NCI-H1694 (cell line): ENCODE data around the gene PCYT2.
"Not testable (repeated sequence)": the region's sequence is repeated elsewhere in the genome, so short reads cannot be mapped to it uniquely, and the experiment has no call there.

ENCODE experiments used
- DNase-seq: peaks from one replicate; lab custom pipeline; 2025; lab: John Stamatoyannopoulos, UW

The PCYT2 gene

DNA sequence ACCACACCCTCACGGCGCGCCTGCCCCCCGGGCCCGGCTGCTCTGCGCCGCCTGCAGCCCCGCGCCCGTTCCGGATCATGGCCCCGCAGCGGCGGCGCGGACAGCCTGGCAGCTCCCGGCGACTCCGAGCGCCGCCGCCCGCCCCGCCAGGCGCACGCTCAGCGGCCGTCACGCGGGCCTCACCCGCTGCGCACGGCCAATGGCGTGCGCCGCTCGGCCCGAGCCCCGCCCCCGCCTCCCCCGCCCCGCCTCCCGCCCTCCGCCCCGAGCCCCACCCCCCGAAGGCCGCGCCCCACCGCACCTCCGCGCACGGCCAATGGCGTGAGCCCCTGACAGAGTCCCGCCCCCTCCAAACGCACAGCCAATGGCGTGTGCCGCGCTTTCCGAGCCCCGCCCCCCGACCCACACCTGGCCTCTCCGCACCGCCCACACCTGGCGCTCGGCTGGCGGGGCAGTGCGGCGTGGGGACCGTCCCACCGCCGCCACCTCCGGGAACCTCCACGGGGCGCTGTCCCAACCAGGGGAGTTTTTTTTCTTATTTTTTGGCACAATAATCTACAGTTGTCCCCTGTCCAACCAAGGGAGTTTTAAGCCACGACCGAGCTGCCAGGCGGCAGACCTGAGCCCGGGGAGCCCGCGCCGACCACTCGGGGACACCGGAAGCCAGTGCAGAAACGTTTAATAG, at the start of gene PCYT2:
Gene PCYT2, minus strand, starts transcription at position 123 of the 685 bp plus-strand sequence. Its CDS starts 44 bp downstream, at position 79.
- peak; percentile 68 for DNase-seq

DNA sequence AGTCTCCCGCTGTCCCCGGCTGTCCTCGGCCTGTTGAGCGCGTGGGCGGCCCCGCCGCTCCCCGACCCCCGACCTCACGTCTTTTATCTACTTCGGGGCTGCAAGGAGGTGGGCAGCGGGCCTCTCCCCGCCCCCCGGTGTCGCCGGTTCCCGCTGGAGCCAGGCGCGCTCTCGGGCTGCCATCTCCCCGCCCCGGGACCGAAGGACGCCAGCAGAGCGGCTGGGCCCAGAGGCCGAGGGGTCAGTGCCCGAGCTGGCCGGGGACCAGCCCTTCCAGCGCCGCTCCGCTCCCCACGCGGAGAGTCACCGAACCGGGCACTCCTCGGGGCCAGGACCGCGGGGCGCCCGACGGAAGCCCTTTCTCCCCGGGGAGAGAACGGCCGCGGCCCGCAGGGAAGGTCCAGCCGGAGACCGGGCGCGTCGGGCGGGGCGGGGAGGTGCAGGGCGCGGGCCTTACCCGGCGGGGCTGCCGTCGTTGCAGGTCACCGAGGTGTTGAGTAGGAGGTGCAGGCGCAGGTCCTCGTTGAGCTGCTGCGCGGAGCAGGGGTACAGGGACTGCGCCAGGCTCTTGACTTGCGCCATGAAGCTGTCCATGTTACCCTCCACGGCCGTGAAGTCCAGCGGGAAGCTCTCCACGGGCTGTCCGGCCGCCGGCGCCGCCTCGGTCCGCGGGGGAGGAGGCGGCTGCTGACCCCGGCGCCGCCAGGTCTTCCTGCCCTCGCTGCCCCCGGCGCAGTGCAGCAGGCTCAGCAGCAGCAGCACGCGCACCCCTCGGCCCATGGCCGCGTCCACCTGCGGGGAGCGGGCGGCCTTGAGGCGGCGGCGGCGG, 49.1 kb upstream of the PCYT2 start:
- no peak for DNase-seq

DNA sequence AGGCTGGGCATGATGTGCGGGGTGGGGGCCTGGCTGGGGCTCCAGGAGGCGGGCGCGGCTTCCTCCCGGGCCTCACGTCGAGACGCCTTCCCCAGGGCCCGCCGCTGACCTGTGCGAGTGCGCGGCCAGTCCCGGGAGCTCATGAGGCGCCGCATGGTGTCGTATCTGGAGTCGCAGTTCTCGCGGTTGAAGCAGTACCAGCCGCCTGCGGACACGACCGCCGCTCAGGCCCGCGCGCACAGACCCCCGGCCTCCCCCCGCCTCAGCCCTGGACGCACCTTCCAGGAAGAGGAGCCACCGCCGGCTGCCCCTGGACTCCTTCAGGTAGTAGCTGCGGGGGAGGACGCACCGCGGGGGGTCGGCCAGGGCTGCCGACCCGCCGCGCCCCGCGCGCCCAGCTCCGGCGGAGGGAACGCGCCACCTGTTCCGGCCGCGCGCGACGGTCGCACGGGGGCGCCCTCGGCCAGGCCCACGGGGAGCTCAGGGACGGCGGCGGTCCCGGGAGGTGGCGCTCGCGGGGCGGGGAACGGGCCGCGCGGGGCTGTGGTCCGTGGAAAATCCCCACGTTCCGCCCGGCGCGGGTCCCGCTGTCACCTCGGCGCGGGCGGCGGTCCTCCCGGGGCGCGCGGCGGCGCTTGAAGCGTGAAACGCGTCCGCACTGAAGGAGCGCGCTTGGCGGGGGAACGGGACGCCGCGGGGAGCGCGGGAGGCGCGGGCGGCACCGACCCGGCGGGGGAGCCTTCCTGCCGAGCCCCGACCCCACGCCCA, 48.3 kb upstream of the PCYT2 start:
- no peak for DNase-seq

DNA sequence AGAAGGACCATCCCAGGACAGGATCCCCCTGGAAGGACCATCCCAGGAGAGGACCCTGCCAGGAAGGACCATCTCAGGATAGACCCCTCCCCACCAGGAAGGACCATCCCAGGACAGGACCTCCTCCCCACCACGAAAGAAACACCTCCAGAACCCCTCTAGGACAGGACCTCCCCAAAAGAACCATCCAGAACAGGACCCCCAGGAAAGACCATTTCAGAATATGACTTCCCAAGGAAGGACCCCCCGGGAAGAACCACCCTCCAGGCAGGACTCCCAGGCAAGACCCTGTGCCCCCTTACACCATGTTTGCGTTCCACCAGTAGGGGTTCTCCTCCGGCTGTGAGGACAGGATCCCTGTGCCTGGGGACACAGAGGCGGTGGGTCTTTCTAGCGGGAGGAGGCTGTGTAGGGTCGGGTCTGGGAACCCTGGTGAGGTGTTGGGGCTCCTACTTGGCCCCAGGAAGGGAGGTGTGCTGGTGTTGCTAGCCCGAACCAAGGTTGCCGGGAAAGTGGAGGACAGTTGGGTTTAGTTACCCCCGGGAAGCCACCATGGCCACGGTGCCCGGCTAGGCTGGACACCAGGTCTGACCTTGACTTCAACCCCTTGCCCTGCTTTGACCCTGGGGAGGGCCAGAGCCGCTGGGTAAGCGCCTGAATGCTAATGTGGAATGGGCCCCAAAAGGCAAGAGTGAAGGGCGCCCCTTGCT, 47.6 kb upstream of the PCYT2 start:
- DNase-seq = no peak

DNA sequence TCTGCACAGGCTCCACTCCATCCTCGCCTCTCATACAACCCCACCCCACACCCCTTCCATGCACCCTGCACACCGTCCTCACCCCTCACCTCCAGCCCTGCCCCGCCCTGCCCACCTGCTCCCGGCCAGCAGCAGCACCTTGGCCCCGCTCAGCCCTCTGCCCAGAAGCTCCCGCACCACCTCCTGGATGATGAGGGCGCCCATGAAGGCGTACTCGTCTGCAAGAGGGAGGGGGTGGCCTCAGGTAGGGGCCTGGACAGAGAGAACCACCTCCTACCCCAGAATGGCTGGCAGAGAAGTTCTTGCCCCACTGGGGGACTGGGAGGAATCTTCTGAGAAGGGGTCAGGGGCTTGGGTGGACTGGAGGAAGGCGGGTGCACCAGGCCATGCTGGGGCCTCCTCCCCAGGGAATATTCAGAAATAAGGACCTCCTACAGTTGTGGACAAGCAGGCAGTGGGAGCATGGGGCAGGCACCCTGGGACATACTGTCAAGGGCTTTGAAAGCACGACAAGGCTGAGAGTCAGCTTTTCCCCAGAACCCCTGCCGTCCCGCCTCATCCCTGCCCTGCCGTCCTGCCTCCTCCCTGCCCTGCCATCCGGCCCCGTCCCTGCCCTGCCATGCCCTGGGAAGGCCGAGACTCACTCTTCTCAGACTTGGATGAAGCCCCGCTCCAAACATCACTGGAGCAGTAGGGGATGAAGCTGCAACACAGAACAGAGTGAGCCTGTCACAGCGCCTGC, 46.7 kb upstream of the PCYT2 start:
- no peak for DNase-seq

DNA sequence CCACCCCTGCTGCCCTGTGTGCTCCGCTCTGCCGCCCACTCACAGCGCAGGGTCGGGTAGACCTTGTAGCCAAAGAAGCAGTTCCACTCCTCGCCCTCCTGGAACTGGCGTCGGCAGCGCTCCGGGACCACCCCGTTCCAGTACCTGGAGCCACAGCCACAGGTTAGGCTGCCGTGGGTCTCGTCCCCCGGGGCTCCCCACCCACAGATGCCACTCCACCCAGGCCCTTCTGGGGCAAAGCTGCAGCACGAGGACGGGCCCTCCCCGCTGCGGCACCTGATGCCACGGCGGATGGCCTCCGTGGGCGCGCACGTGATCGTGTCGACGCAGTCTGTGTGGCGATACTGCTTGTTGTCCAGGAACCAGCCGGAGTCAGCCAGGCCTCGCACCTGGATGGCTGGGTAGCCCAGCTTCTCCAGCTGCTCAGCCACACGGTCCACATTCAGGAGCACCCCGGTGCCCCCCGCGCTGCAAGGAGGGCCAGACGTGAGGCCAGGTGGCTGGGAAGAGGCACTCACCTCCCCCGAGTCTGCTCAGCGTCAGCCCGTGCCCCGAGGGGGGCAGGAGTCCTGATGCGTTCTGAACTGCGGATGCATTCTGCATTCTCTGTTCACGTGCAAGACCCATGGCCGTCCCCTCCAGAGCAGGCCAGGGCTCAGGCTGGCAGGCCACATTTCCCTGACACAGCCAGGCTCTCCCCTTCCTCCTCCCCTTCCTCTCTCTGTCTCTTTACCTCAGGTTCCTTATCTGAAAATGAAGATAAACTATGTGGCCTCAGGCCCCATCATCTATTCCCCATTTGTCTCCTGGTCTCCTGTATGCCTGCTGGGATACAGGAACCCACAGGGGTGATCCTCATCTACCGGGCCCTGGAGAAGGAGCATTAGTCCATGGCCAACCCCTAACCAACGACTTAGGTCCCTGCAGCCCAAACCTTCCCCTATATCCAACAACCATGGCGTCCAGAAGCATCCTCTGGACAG, 45.7 kb upstream of the PCYT2 start:
- no peak for DNase-seq

DNA sequence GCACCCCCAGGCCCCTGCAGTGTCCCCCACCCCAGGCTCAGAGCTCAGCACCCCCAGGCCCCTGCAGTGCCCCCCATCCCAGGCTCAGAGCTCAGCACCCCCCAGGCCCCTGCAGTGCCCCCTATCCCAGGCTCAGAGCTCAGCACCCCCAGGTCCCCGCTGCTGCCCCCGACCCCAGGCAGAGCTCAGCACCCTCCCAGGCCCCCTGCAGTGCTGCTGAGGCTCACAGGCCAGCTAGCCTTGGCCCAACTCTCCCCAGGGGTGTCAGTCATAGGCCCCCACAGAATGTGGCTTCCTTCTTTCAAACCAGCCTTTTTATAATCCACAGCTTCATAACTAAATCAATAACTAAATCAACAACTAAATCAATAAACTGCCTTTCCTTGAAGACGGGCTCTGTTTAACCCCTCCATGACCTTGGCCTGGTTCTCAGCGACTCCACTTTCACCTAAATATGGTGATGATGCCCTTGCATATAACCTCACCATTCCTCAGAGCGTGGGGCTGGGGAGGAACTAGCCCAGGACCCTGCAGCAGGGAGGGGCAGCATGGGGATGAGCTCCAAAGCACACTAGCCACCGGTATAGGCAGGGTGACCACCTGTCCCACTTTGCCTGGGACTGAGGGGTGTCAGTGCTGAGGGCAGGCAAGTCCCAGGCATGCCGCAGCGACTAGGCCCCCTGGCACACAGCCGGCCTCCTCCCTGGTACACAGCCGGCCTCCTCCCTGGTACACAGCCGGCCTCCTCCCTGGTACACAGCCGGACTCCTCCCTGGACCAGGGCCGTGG, 44.8 kb upstream of the PCYT2 start:
- no peak for DNase-seq

DNA sequence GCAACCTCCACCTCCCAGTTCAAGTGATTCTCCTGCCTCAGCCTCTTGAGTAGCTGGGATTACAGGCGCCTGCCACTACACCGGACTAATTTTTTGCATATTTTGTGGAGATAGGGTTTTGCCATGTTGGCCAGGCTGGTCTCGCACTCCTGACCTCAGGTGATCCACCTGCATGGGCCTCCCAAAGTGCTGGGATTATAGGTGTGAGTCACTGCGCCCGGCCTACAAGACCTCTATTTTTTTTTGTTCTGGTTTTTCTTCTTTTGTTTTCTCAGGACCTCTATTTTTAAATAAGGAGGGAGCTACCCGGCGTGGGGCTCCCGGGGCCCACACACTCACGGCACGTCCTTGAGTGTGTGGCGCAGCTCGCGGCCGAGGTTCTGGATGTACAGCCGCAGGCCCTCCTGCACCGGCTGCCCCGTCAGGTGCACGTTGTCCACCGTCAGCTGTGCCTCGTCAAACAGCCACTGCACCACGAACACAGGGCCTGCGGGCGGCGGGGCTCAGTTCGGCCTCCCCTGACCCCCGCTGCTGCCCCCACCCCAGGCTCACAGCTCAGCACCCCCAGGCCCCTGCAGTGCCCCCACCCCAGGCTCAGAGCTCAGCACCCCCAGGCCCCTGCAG, 44.0 kb upstream of the PCYT2 start:
- no peak for DNase-seq

DNA sequence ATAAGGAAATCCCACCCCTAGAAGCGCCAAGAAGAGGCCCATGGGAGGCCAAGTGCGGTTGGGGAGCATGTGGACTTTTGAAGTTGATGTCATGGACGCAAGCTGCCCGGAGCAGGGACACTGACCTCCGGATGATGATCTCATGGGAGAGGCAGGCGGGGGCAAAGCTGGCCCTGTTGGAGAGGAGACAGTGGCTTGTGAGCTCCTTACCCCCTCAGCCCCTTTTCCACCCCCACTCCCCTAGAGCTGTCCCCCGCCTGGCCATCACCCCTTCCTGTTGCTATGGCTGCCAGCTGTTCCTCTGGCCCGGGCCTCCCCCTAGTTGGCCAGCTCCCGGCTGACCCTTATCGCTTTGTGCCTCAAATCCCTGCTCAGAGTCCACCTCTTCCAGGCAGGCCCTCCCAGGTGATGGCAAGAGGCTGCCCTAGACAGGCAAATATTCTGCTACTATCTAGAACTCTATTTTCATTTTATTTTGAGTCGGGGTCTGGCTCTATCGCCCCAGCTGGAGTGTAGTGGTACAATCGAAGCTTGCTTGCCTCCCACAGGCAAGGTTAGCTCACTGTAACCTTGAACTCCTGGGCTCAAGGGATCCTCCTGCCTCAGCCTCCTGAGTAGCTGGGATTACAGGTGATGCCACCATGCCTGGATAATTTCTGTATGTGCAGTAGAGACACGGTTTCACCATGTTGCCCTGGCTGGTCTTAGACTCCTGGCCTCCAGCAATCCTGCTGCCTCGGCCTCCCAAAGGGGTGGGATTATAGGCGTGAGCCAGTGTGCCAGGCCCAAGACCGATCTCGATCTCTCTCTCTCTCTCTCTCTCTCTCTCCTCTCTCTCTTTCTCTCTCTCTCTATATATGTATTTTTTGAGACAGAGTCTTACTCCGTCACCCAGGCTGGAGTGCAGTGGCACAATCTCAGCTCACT, 43.2 kb upstream of the PCYT2 start:
- DNase-seq = no peak

DNA sequence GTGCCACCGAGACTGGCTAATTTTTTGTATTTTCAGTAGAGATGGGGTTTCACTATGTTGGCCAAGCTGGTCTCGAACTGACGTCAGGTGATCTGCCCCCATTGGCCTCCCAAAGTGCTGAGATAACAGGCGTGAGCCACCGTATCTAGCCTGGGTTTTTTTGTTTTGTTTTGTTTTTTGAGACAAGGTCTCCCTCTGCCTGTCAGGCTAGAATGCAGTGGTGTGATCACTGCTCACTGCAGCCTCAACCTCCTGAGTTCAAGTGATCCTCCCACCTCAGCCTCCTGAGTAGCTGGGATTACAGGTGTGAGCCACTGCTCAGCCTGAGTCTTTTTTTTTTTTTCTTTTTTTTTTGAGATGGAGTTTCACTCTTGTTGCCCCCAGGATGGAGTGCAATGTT, 42.2 kb upstream of the PCYT2 start:
- not testable (repeated sequence) for DNase-seq

DNA sequence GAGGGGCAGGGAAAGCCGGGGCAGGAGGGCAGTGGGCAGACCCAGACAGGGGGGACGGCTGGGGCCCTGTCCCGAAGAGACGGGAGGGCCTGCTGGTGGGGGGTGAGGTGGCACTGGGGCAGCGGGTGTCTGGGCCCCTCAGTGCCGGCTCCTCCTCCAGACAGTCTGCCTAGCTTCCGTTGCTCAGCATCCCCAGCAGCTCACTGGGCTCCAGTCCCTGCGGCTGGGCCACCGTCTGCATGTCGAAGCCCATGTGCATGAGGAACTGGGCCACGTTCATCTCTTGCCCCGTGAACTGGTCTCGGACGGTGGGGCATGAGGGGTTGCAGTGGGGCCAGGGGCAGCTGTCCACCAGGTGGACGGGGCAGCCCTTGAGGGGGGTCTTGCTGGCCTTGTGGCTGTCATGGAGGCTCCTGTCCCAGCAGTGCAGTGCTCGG, 41.6 kb upstream of the PCYT2 start:
- no peak for DNase-seq

DNA sequence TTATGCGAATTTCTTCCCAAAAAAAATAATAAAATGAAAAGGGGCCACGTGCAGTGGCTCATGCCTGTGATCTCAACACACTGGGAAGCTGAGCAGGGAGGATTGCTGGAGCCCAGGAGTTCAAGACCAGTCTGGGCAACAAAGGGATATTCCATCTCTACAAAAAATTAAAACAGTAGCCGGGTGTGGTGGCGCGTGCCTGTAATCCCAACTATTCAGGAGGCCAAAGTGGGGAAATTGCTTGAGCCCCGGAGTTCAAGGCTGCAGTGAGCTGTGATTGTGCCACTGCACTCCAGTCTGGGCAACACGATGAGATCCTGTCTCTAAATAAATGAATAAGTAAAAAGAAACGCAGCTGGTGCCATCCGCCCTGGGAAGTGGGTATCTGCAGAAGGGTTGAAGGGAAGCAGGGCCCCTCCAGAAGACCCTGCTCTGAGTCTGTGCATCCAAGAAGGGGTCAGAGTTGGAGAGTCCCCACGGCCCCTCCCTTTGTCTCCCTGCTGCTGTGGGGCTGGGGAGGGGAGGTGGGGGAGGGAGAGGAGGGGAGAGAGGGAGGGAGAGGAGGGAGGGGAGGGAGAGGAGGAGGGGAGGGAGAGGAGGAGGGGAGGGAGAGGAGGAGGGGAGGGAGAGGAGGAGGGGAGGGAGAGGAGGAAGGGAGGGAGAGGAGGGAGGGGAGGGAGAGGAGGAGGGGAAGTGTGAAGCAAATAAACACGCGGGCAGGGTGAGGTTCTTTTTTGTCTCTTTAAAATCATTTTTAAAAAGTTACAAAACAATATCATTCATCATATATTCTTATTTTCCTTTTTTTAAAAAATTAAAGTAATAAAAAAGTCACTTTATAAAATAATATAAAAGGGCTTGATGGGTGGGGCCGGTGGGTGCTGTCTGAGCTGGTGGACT, 40.8 kb upstream of the PCYT2 start:
- no peak for DNase-seq

DNA sequence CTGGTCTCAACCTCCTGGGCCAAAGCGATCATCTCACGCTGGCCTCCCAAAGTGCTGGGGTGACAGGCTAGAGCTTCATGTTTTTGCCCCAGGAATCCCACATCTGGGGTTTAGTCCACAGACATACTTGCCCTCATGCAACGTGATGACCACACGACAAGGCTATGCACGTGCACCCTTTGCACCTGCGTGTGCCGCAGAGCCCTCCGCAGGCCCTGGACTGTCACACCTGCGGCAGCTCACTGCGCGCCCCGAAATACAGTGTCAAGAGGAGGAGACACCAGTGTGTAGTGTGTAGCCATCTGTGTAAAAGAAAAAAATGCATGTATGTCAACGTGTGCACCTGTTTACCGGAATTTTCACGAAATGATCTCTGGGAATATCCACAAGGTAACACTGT, 39.3 kb upstream of the PCYT2 start:
- no peak for DNase-seq

DNA sequence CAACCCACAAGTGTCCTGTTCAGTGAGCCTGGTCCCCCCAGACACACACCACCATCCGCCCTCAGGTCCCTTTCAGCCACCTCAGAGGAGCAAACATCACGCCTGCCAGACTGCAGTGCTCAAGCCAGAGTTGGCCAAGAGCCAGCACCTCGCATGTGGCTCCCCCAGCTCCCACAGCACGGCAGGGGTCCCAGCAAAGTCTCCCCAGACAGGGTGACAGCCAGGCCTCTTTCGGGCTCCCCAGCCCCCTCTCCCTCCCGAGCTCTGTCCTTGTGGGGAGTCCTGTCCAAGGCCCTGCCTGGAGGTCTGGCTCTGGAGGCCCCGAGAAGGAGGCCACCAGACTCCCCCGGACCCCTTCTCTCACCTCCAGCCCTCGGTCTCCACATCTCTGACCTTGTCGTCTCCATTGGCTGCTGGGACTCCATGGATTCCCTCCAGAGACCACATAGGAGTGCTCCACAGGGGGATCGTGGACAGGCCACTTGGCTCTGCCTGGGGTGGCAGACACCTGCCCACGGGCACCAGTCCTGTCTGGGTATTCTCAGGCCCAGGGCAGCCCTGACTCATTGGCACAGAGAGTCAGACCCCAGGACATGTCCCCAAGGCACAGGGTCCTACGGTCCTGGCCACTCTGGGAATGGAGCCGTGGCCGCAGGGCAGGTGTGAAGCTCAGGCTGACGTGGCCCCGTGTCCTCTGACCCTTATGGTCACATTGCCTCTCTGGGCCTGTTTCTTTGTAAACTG, 37.6 kb upstream of the PCYT2 start:
- no peak for DNase-seq

DNA sequence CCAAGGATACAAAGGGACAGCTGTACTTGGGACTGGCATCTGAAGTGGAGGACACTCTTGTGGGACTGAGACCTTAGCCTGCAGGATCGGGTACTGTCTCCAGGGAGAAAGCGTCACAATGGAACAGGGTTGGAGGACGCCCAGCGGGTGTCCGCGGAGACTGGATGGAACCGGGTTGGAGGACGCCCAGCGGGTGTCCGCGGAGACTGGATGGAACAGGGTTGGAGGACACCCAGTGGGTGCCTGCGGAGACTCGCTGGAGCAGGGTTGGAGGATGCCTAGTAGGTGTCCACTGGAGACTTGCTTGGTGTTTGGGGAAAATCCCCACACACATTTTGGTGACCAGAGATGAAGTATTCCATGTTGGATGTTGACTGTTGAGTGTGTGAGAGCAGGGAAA, 36.0 kb upstream of the PCYT2 start, which contains the start of gene MYADML2:
Gene MYADML2, minus strand, starts transcription at position 45 of the 400 bp plus-strand sequence. CDS start 5,492 bp downstream, outside the sequence.
- DNase-seq = no peak

DNA sequence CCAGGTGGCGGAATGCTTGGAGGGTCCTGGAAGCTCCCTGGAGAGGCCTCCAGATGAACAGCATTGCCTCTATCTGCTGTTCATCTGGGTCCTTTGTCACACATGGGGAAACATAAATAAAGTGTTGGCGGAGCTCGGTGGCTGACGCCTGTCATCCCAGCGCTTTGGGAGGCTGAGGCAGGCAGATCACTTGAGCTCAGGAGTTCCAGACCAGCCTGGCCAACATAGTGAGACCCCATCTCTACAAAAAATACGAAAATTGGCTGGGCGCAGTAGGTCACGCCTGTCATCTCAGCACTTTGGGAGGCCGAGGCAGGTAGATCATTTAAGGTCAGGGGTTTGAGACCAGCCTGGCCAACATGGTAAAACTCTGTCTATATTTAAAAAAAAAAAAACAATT, 33.7 kb upstream of the PCYT2 start:
- DNase-seq = no peak
